Measurements from ENCODE around the gene MRPS34.
"Not testable (repeated sequence)": the region's sequence is repeated elsewhere in the genome, so short reads cannot be mapped to it uniquely, and the experiment has no call there.

MRPS34 gene

DNA sequence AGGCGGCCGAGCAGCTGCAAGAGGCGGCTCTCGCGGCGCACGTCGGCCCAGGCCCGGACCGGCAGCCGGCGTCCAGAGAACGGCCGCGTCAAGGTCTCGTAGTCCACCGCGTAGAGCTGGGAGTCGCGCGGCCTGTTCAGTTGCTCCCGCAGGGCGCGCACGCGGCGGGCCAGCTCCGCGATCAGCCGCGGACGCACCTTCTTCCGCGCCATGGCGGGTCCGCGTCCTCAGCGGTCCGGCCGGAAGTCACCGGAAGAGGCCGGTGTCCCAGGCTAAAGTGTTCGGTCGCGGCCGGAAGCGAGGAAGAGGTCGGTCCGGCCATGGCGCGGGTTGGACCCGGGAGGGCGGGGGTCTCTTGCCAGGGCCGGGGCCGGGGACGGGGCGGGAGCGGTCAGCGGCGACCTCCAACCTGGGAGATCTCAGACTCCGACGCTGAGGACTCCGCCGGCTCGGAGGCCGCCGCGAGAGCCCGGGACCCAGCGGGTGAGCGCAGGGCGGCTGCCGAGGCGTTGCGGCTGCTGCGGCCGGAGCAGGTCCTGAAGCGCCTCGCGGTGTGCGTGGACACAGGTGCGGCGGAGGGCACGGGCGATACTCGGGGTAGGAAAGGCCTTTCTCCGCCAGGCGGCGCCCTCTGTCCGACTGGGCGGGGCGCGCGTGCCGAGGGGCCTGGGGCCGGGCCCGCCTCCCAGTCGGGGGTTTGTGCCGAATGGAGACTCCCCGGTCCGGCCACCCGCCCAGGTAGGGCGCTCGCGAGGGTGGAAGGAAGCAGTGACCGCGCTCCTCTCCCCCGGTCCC lies at the start of gene MRPS34:
MRPS34 (minus strand) TSS at position 227 of the 795 bp plus-strand sequence; CDS start at position 212, 15 bp downstream.
- DNase-seq: peak; percentile 81

DNA sequence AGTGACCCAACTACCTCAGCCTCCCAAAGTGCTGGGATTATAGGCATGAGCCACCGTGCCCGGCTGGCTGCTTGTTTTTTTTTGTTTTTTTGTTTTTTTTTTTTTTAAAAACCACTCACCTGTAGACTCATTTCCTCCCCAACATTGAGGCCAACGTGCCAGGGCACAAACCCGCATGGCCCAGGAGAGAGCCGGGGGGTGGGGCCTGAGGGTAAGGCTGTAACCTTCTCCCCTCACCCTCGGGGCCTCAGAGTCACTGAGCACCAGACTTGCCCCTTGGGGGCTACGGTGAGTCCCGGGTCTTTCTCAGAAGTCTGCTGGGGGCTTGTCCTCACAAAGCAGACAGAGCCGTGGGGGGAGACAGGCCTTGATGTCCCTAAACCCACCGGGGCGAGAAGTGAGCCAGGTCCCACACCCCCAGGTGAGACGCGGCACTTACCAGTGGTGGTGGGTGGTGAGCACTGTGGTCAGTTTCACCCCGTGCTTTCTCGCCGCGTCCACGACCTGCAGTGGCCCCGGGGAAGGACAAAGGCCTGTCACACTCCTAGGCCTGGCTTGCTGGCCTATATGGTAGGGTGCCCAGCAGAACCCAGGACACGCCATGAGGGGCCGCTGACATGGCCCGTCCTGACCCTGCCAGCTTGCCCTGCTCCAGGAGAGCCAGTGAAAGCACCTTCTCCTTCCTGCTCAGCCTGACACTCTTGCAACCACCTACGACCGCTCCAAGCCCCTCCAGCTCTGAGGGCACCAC lies 49.1 kb upstream of the MRPS34 start:
- no peak for DNase-seq

DNA sequence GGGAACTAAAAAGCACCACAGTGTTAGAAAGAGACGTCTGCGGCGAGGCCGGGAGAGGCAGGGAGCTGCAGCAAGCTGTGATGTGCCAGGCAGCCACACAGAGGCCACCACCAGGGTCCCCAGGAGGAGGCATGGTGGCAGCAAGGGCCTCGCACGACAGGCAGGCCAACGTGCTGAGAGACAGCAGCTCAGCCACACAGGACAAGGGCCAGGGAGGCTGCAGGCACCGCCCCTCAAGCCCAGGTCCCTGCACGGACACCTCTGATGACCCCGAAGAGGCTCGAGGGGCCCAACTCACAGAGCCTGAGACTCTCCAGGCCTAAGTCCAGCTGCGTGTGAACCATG lies 48.0 kb upstream of the MRPS34 start:
- no peak for DNase-seq

DNA sequence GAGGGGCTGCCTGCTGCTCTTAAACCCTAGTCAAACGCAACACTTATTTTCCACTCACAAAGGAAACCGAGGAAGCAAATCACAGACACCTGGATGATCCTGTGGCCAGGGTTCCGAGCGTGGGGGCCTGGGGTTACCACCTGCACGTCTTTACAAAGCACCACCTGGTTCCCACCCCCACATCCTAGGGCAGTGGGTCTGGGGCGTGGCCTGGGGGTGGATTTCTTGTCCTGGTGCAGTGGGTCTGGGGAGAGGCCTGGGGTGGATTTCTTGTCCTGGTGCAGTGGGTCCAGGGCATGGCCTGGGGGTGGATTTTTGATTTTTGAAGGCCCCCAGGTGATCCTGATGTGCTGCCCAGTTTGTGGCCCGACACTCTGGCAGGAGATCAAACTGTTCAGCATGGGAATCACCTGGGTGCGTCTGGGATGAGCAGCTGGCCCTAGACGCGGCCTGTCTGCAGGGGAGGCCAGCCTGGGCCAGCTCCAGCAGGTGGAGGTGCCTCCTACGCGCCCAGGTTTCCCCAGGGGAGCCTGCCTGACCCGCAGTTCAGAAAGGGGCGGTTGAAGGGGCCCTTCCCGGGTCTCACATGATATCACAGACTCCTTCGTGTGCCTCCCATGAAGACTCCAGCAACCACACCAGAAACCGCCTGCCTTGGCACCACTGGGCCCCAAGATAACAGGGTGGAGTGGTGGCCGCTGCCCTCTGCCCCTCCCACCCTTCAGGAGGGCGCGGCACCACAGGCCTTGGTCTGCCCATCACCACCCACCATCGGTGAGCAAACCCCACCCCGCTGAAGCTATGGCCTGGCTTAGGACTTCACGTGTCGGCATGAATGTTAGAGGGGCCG lies 47.4 kb upstream of the MRPS34 start:
- no peak for DNase-seq

DNA sequence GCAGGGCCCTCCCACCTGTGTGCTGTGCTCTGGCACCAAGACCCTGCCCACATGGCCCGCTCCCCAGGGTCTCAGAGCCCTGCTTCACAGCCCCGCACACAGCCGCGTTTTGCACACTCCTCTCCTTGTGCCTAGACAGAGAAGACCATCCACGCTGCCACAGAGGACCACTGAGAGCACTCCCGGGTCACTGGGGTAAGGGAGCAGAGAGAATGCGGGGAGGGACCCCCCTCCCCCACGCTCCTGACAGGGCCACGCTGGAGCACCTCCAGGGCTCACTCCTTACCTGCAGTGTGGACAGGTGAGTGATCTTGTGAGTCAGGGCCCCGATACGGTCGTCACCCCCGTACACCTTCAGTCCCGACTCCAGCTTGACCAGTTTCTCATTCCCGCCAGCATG lies 46.7 kb upstream of the MRPS34 start:
- DNase-seq: no peak

DNA sequence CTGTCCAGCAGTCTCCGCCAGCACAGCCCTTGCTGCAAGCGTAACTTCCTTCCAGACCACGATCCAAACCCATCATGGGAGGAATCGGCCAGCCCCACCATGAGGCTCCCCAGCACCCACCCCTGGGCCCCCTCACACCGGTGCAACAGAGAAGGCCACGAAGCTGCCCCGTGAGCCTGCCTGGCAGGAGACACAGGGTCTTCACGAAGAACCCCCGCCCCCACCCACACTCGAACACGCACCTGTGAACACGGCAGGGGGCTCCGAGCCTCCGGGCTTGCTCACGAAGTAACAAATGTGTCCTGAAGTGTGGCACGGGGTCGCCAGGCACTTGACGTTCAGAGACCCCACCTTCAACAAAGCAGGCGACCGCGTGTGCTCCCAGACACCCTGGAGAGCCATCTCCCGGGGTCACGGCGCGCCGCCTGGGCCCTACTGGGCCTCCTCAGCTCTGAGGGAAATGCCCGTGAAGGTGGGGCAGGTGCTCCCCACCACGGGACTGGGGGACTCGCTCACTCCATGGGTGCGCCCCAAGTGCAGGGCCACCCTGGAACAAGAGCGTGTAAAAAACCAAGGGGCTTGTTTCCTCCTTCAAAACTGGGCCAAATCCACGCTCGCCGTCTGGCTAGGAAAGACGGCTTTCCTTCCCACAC lies 46.1 kb upstream of the MRPS34 start:
- DNase-seq: no peak

DNA sequence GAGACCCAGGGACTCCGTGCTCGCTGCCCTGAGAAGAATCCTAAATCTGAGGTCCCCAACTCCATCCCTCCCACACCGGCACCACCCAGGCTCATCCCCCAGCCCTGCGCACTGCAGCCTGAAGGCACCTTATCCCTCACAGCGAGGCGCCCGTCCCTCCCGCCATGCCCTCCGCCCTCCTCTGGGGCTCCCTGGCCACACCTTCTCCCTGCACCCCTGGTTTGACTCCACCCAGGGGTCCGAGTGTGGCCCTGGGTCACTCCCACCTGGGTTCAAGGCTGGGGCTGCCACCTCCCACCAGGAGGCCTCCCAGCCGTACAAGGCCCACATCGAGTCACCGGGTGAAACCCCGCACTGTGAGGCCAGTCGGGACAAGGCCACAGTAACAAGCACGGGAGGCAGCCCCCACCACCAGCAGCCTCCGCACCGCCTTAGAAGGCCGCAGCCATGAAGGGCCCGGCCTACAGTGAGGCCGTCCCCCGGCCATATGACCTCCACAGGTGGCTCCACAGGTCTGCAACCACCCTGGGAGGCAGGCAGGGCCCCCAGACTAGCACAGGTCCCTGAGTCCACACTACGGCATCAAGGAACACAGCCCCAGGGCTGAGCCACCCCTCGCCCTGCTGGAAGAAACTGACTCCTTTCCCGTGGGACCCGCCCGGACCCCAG lies 45.4 kb upstream of the MRPS34 start:
- no peak for DNase-seq

DNA sequence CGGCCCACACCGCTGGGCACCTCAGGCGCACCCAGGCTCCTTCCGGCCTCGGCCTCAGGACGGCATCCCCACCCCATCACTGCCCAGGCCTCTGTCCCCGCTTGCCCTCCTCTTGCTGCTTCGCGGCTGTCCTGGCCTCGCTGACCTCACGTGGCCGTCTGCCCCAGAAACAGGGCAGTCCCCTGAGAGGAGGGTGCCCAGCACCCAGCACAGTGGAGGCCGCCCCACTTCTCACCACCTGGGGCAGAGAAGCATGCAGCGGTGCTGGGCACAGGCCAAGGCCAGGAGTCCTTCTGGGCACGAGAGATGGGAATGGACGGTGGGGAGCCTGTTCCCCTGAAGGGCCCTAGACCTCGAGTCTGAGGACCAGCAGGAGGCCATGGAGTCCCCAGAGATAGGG lies 44.8 kb upstream of the MRPS34 start:
- DNase-seq: no peak

DNA sequence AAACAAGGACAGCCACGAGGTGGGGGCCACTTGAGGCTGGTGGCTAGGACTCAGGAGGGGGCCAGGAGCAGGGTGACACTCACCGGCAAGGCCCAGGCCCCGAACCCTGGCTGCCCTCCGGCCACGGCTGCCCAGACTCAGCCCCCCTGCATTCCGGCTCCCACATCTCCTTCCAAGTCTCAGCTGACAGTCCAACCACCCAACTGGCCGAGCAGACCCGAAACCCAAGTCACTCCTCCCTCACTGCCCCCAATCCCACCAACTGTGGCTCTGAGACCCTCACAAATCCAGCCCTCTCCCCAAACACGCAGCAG lies 44.3 kb upstream of the MRPS34 start:
- DNase-seq: no peak

DNA sequence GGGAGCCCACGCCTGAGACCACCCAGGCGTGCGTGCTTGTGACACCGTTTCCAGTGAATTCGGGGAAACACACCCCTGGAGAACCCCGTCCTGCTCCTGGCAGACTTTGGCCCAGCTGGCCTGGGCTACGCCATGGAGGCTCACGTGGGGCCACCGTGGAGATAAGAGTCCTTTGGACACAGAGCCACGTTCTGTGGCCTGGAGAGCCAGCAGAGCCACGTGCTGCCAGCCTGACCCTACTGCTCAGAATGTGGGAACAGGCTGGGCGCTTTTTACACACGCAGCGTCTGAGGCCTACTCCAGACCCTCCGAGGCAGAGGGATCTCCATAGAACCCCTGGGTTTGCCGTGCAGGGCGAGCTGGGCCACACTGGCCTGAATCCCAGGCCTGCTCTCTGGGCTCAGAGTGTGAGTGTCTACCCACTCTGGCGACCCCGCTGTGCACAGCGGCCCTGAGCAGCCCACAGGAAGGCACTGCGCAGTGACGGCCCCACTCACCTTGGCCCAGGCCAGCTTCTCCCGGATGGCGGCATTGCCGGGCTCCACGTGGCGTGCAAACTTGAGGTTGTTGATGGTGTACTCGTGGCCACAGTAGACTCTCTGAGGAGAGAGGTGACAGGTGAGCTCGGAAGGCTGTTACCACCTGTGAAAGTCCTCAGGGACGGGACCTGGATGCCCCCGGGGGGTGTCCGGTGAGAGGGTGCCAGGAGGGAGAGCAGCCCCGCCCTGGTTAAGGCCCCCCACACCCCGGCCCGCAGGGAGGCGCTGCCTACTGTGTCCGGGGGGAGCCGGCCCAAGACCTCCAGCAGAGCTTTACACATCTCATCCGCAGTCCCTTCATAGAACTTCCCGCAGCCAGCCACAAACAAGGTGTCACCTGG lies 43.7 kb upstream of the MRPS34 start:
- DNase-seq: no peak

DNA sequence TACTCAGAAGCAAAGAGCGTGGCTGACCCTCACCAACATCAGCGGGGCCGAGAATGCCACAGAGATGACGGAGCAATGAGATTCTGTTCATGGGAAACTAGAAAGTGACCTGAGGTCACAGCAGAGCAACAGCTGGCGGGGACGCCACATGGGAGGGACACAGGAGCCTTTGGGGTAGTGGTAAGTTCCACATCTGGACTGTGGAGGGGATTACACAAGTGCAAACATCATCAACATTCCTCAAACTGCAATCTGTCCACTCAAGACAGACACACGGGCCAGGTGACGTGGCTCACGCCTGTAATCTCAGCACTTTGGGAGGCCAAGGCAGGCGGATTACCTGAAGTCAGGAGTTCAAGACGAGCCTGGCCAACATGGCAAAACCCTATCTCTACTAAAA lies 42.5 kb upstream of the MRPS34 start:
- DNase-seq: no peak

DNA sequence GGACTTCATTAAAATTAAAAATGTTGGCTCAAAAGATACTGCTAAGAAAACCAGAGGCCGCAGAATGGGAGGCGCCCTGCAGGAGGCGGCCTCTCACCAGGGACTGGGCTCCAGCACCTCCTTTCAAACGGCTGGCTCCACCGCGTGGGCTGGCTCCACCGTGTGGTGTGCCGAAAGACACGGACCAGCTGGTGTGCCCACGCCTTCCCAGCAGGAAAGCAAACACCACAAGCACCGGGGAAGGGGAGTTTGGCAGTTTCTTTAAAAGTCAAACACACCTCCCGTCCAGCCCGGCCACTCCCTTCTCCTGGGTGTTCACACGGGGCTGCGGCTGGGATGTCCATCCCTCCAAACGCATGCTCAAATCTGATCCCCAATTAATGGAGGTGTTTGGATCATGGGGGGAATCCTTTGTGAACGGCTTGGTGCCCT lies 39.8 kb upstream of the MRPS34 start:
- DNase-seq: peak; percentile 57

DNA sequence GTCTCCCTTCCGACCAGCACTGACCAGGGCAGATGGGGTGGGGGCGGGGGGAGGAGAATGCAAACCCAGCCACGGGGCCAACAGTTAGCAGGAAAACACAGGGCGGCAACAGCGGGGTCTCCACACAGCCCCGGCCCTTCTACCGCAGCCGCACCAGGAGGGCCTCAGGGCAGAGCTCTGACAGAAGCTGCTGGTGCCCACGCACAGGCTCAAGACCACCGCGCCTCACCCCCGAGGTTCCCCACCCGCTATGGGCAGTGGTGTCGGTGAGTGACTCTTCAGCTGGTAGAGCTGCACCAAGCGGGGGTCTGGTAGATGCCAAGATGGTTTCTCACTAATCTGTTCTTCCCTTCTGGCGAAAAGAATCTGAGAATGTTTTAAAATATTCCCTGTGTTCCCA lies 37.6 kb upstream of the MRPS34 start:
- DNase-seq: no peak

DNA sequence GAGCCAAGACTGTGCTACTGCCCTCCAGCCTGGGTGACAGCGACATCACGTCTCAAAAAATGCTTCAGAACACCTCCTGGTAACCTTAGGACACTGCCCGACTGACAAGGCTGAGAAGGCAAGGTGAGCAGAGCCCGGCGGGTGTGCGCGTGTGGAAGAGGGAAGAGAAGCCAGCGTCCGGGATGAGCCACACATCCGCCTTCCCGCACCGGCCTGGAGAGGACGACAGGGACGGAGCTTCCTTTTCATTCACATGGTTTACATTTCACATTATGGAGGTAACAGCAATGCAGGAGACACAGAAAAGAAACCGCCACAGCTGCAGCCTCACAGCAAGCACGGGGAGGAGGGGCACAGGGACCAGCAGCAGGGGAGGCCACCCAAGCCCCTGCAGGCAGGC lies 37.2 kb upstream of the MRPS34 start:
- no peak for DNase-seq

DNA sequence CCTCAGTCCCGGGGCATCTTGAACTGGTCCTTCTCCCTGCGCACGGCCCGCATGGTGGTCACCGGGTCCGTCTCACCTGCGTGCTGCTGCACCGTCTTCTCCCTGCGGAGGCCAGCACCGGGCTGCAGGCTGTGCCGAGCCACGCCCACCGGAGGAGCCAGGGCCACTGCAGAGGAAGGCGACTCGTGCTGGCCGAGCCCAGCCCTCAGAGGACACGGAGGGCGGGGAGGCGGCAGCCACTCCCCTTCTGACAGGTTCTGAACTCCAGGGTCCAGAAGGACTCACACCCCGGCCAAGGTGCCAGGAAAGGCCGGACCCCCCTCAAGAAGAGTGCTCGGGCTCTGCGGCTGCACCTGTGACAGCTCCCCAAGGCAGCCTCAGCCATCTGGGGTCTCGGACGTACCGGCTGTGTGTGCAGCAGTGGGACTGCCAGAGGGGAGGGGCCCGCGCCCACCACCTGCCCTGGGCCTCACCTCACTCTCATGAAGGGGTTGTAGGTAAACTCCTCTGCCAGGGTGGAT lies 36.4 kb upstream of the MRPS34 start:
- DNase-seq: no peak

DNA sequence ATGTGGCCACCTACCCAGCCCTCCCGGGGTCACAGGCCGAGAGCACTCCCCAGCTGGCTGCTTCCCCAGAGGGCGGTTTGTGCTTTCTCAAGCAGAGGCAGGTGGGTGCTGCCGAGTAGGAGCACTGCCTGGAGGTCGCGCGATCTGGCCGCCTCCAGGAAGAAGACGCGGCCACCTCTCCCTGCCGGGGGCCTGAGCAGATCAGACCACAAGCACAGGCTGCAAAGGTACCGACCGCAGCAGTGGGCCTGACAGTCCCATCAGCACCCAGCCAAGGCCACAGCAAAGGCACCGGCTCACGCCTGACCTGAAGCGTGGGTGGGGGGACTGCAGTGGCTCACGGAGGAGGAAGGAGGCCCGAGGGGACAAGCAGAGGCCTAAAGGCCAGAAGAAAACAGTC lies 35.8 kb upstream of the MRPS34 start:
- no peak for DNase-seq

DNA sequence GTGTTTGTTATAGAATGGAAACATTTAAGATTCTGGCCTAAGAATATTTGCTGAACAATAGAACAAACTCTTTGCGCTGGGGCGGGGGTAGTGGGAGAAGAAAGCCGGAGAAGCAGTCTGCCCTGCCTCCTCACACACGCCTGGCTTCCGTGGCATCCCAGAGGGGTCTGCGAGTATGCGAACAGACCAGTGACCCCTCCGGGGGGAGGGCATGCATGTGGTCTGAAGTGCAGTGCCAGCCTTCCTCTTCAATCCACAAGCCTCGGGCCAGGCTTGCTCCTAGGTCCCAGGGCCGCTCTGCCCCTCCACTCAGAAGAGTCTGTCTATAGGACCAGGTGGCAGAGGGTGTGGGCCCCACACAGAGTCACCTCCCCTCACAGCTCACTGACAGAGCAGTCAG lies 34.7 kb upstream of the MRPS34 start:
- no peak for DNase-seq

DNA sequence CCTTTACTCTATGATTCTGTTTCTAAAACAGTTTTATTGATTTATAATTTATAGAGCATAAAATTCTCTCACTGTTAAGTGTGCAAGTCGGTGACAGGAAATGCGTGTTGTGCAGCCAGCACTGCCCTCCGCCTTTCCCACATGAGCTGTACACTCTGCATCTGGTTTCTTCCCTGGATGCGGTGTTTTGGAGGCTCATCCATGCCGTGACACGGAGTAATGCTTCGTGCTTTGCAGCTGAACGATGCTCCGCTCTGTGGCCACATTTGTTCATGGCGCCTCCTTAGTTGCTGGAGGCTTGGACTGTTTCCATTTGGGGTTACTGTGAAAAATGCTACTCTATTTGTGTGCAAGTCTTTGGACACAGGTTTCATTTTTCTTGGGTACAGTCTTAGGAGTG lies 27.8 kb upstream of the MRPS34 start:
- DNase-seq: no peak

DNA sequence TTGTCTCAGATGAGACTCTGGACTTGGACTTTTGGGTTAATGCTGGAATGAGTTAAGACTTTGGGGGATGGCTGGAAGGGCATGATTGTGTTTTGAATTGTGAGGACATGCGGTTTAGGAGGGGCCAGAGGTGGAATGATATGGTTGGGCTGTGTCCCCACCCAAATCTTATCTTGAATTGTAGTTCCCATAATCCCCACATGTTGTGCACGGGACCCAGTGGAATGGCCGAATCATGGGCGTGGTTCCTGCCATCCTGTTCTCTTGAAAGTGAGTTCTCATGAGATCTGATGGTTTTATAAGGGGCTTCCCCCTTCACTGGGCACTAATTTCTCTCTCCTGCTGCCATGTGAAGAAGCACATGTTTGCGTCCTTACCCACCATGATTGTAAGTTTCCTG lies 26.3 kb upstream of the MRPS34 start:
- not testable (repeated sequence) for DNase-seq

DNA sequence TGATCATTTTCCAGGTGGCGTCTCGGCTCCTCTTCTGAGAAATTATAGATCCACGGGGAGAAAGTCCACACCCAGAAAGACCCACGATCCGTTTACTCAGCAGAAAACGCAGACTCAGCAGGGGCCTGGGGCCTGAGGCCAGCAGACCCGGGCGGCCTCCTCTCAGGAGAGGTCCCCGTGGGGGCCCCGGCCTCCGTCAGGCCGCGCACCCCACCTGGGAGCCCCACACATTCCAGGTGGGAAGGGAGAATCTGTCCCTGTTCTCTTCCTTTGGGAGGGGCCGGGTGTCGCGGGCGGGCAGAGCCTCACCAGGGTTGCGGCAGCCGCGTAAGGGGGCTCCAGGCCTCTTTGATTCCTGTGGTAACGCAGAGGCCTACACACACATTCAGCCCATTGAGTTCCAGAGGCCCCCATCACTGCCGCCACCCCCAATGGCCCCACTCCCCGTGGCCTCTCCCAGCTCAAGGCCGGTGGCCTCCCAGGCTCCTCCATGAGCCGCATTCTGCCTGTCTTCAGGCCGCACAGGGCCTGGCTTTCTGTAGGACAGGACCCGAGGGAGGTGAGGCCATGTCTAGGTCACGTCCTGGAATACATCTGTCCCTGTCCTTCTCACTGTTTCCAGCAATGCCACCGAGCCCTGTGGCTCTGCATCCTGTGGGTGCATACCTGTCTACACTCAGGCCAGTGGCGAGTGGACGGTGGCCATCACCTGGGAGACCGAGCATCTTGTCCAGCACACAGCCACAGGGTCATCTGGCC lies 22.2 kb upstream of the MRPS34 start:
- no peak for DNase-seq

Data from activated T-cell treated with anti-CD3 and anti-CD28 coated beads, Interleukin-2, amount 50 U/mL, for 1 hour (primary cell).